Melanocyte of skin (primary cell): ENCODE measurements around the gene PRORP. TPM values are rescaled to one million over a fixed set of nuclear protein-coding genes. Genes with fewer than 3 reads are reported as not detected.

Experiments used
- total RNA-seq, 2 donors: library from RNA; depleted of rRNA; stranded (reverse); fragments of >200 nt; gene quantifications; 2 replicates each; pipeline ENCODE4 v1.2.3, GENCODE V29; 2012

PRORP gene
- total RNA-seq = 10 to 100 TPM; 32.7 to 40.6 TPM

GRCh38 chr14:35121887-35122695 is at the start of gene PRORP, which contains the start of gene PPP2R3C:
Gene PRORP (plus strand): TSS chr14:35122552. CDS start chr14:35123246, 694 bp downstream.
Gene PPP2R3C (minus strand): TSS chr14:35121990. CDS start chr14:35121959, 31 bp downstream.

Other genes starting within 250 kb of the PRORP start
- gene BAZ1A, start 247.2 kb upstream of the PRORP start, total RNA-seq = 10 to 100 TPM; 28.6 to 46.6 TPM
- gene SRP54, start 139.6 kb upstream of the PRORP start, total RNA-seq = 10 to 100 TPM; 60.2 to 78.9 TPM
- 10 to 100 TPM; 52.7 to 65.3 TPM for gene FAM177A1, start 76.3 kb upstream of the PRORP start, total RNA-seq
- 10 to 100 TPM; 31.0 to 32.3 TPM for gene PPP2R3C, start 562 bp upstream of the PRORP start, total RNA-seq
- gene PSMA6, start 169.8 kb downstream of the PRORP start, total RNA-seq = 100 to 1,000 TPM; 232 to 306 TPM